Stimulated activated CD4-positive, alpha-beta T cell treated with anti-CD3 and anti-CD28 coated beads, Interleukin-4, amount 100 ng/mL, for 24 hours (primary cell): ENCODE measurements around the gene TRIM38.

Experiments
- DNase-seq: peaks from one replicate; pipeline ENCODE4 v3.0.0-alpha.2; 2020

Gene TRIM38

GRCh38 chr6:26028746-26029569, 66.4 kb downstream of the TRIM38 start:
- DNase-seq = no peak

DNA sequence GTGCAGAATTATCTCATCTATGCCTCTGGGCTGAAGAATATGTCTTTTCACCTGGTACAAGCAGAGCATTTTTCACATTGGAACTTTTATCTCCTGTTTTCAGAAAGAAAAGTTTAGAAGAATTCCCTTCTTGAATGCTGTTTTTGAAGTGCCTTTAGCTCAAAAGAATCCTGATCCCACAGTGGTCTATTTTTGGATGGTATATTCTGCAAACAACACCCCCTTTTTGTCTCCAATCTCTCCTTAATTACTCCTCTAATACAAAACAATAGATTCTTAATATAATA, 66.9 kb downstream of the TRIM38 start:
- no peak for DNase-seq

DNA sequence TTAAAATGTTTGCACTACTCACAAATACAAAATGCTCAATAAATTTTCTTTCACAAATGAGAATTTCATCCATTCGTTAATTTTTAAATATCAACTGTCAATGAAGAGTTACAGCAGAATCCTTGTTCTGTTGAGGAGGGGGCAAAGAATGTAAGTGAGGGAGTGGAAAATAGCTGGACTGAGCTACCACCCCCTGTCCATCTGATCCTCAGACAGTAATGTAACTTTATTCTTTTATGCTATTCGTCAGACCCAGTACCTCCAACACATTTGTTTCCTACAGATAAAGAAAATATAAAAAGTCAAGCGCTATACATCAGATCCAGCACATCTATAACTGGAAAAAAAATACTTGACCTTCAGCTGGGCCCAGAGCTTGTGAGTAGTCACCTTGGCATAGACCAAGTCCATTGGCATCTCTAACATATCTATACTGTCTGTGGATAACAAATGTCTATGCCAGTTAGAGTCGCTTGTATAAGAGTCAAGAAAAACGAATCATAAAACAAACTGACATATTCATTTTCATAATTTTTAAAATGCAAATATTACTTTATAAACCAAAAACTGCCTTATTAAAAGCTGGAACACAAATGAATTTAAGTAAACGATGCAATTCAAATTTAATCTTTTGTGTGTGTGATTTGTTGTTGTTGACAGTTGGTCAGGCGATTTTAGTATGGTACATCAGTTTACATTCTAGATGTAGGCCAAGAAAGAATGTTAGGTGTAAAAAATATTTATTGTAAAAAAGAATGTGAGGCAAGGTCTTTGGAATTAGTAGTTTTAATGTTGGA, 67.5 kb downstream of the TRIM38 start:
- DNase-seq = no peak

GRCh38 chr6:26030716-26031115, 68.1 kb downstream of the TRIM38 start:
- DNase-seq = no peak

- no peak for DNase-seq
These were observed 68.6 kb downstream of the TRIM38 start for GRCh38 chr6:26031151-26031594.

GRCh38 chr6:26031595-26032339, 69.2 kb downstream of the TRIM38 start:
- peak; percentile 88 for DNase-seq

DNA sequence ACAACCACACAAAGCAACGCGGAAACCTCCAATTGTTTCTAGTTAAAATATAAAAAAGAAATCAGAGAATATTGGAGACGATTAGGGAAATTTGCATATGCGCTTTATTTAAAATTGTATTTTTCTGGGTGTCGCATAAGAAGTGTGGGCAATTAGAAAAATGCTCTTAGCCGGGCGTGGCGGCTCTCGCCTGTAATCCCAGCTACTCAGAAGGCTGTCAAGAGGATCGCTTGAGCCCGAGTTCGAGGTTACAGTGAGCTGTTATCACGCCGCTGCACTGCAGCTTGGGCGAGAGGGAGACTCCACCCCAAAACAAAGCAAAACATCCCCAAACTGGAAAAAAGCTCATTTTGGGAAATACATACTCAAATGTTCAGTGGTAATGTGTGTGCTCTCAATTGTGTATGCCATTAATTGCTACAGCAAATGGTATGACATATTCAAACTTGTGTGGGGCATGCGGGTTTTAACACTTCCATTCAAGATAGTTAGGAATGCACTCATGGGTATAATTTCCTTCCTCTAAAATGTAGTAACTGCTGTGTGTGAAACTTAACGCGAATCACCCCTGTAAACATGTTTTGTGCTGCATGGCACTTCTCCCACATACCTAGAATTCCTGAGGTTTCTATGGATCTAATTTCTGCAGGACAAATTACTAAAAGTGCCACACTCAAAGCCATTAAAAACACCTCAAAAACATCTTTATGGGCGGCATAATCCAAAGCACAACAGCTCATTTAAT, 69.9 kb downstream of the TRIM38 start:
- DNase-seq = peak; percentile 8

- peak; percentile 62 for DNase-seq
These were observed 70.7 kb downstream of the TRIM38 start for GRCh38 chr6:26033085-26033940.

GRCh38 chr6:26033941-26034354, 71.3 kb downstream of the TRIM38 start:
- peak; percentile 17 for DNase-seq

- DNase-seq = no peak
These were observed 72.3 kb downstream of the TRIM38 start for GRCh38 chr6:26034905-26035304.
